ENCODE data around the gene SMURF2. TPM values are rescaled to one million over a fixed set of nuclear protein-coding genes. Genes with fewer than 3 reads are reported as not detected.

The SMURF2 gene
- total and polyA plus RNA-seq, 9 of the 15 experiments (the other 6 are each of a cell fraction or from before 2014, with no cell fraction given): 3.8 to 22.0 (median 14.8) TPM

GRCh38 chr17:64506201-64506575 lies 155.9 kb downstream of the SMURF2 start, which contains the start of gene DDX5 (continued):
- TF ChIP-seq NR2C1 (IDR thresholded peaks at IDR 0.05) (peak; percentile 81), NR2C1 (tag; IDR thresholded peaks at IDR 0.05) (peak; percentile 86), ZNF695 (CRISPR knock-in tag; IDR thresholded peaks at IDR 0.05) (no peak), ZNF780A (CRISPR knock-in tag; IDR thresholded peaks at IDR 0.05) (no peak), BRF1 (IDR thresholded peaks at IDR 0.05; ENCODE audit: borderline replicate concordance, extremely low read depth, insufficient read length) (no peak), NEUROD1 (IDR thresholded peaks at IDR 0.05; ENCODE audit: borderline replicate concordance, low read depth, low read length, partially characterized antibody) (no peak), MYBL2 (IDR thresholded peaks at IDR 0.05; ENCODE audit: low read depth) (no peak), MYBL2 (CRISPR knock-in tag; IDR thresholded peaks at IDR 0.05; ENCODE audit: borderline replicate concordance) (no peak), ARID1B (IDR thresholded peaks at IDR 0.05) (no peak), CBFB (CRISPR knock-in tag; IDR thresholded peaks at IDR 0.05) (no peak), ID3 (CRISPR knock-in tag; IDR thresholded peaks at IDR 0.05) (no peak), ID3 (tag; IDR thresholded peaks at IDR 0.05) (no peak), BCLAF1 (IDR thresholded peaks at IDR 0.05; ENCODE audit: borderline replicate concordance in 1 of 2, control insufficient read depth in 1 of 2, low read depth in 2 of 2, low read length in 1 of 2) (peak in 1 of 2 experiments; percentile 85; a peak in 1 of 4 replicates), BRD4 (IDR thresholded peaks at IDR 0.05) (peak; percentile 81; the same call in 1 of the 2 replicates), NR4A1 (CRISPR knock-in tag; IDR thresholded peaks at IDR 0.05) (no peak), NR4A1 (tag; IDR thresholded peaks at IDR 0.05) (no peak), ZBTB7A (IDR thresholded peaks at IDR 0.05; ENCODE audit: borderline replicate concordance, control insufficient read depth, low read depth, low read length) (no peak), TAL1 (IDR thresholded peaks at IDR 0.05) (no peak), TFE3 (CRISPR knock-in tag; IDR thresholded peaks at IDR 0.05) (no peak), NR1H2 (CRISPR knock-in tag; IDR thresholded peaks at IDR 0.05) (no peak), RFX1 (IDR thresholded peaks at IDR 0.05) (no peak), ATF1 (CRISPR knock-in tag; IDR thresholded peaks at IDR 0.05) (no peak), ATF1 (tag; IDR thresholded peaks at IDR 0.05) (no peak), KLF16 (IDR thresholded peaks at IDR 0.05) (no peak)

Measured in K562 (cell line).